Astrocyte (in vitro differentiated cells and primary cell): ENCODE data around the gene TRPV2.

ENCODE experiments used
- EZH2 ChIP-seq: IDR thresholded peaks from 2 replicates; pipeline ENCODE4 v1.6.1; 2012; ENCODE audit warnings: mild to moderate bottlenecking, low read length, inconsistent platforms; ENCODE audit not compliant: insufficient read depth
- TF ChIP-seq, protein P1 (sequence below): IDR thresholded peaks from 2 replicates; pipeline ENCODE4 v1.5.1; 2011; ENCODE audit warnings: low read depth, mild to moderate bottlenecking, inconsistent platforms, low read length, moderate library complexity; ENCODE audit not compliant: insufficient read depth

DNA sequence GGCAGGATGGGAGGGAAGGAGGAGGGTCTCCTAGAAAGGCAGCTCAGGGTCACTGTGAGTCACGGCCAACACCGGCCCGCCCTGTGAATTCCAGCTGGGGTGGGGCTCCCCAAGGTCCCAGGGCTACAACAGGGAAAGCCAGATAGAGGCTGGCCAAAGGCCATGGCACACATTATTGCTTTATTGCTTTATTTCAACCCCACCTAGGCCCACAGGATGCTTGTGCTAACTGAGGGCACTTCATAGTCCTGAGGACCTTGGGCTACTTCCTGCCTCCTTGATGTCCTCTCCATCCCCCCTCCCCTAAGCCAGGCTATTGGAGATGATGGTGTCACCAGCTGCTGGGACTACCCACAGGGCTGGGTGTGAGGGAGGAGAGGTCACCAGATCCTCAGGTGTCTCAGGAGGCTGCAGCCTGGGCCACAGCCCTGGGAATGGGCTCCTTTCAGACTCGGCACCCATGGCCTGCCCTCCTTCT lies 50.5 kb downstream of the TRPV2 start:
- TF ChIP-seq, protein P1, sequence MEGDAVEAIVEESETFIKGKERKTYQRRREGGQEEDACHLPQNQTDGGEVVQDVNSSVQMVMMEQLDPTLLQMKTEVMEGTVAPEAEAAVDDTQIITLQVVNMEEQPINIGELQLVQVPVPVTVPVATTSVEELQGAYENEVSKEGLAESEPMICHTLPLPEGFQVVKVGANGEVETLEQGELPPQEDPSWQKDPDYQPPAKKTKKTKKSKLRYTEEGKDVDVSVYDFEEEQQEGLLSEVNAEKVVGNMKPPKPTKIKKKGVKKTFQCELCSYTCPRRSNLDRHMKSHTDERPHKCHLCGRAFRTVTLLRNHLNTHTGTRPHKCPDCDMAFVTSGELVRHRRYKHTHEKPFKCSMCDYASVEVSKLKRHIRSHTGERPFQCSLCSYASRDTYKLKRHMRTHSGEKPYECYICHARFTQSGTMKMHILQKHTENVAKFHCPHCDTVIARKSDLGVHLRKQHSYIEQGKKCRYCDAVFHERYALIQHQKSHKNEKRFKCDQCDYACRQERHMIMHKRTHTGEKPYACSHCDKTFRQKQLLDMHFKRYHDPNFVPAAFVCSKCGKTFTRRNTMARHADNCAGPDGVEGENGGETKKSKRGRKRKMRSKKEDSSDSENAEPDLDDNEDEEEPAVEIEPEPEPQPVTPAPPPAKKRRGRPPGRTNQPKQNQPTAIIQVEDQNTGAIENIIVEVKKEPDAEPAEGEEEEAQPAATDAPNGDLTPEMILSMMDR, result no peak
- TF ChIP-seq EZH2, result no peak
